RWPE2 (cell line): ENCODE data around the gene PTPRK.

ENCODE experiments used
- ATAC-seq: fragments of 200-7000 bp; cut with Tn5 transposase; 3 replicates; pipeline ENCODE4 v1.9.1; 2021; ENCODE audit warnings: low read depth
- DNase-seq: peaks from one replicate; pipeline ENCODE4 v3.0.0-alpha.2; 2020; ENCODE audit warnings: low spot score
- H3K27ac ChIP-seq: fragments of 450-650 bp; 2 replicates; pipeline ENCODE4 v1.5.1; 2017; ENCODE audit warnings: mild to moderate bottlenecking; ENCODE audit not compliant: poor library complexity, severe bottlenecking
- H3K27me3 ChIP-seq: fragments of 250-450 bp; sonication (Bioruptor Pico); 2 replicates; pipeline ENCODE4 v1.5.1; 2021; ENCODE audit warnings: mild to moderate bottlenecking, moderate library complexity; ENCODE audit not compliant: insufficient read depth, poor library complexity, severe bottlenecking
- H3K36me3 ChIP-seq: fragments of 250-450 bp; sonication (Bioruptor Pico); 2 replicates; pipeline ENCODE4 v1.5.1; 2020; ENCODE audit warnings: low read depth, mild to moderate bottlenecking, moderate library complexity
- H3K4me1 ChIP-seq: fragments of 250-450 bp; sonication (Bioruptor Pico); 2 replicates; pipeline ENCODE4 v1.5.1; 2021; ENCODE audit warnings: mild to moderate bottlenecking, moderate library complexity; ENCODE audit not compliant: insufficient read depth, poor library complexity, severe bottlenecking
- H3K4me3 ChIP-seq: fragments of 250-450 bp; sonication (Bioruptor Pico); 2 replicates; pipeline ENCODE4 v1.5.1; 2021; ENCODE audit warnings: mild to moderate bottlenecking, moderate library complexity; ENCODE audit not compliant: severe bottlenecking
- H3K9me3 ChIP-seq: fragments of 250-450 bp; sonication (Bioruptor Pico); 2 replicates; pipeline ENCODE4 v1.5.1; 2021; ENCODE audit warnings: mild to moderate bottlenecking, moderate library complexity; ENCODE audit not compliant: severe bottlenecking
- TF ChIP-seq, protein P1 (sequence below): fragments of 450-650 bp; IDR thresholded peaks from one replicate; pipeline ENCODE4 v1.5.1; 2017; ENCODE audit warnings: mild to moderate bottlenecking, moderate library complexity; ENCODE audit not compliant: poor library complexity, severe bottlenecking

Gene PTPRK

GRCh38 chr6:127950566-127951145 lies 569.7 kb downstream of the PTPRK start:
- H3K4me1 ChIP-seq = no peaks in the 10 kb centered on the region
- DNase-seq = no peak
- no peak overlapping the region for H3K27ac ChIP-seq
- no peak overlapping the region for H3K4me3 ChIP-seq
- no peak for ATAC-seq
- H3K9me3 ChIP-seq = no peaks in the 10 kb centered on the region
- TF ChIP-seq, protein P1, sequence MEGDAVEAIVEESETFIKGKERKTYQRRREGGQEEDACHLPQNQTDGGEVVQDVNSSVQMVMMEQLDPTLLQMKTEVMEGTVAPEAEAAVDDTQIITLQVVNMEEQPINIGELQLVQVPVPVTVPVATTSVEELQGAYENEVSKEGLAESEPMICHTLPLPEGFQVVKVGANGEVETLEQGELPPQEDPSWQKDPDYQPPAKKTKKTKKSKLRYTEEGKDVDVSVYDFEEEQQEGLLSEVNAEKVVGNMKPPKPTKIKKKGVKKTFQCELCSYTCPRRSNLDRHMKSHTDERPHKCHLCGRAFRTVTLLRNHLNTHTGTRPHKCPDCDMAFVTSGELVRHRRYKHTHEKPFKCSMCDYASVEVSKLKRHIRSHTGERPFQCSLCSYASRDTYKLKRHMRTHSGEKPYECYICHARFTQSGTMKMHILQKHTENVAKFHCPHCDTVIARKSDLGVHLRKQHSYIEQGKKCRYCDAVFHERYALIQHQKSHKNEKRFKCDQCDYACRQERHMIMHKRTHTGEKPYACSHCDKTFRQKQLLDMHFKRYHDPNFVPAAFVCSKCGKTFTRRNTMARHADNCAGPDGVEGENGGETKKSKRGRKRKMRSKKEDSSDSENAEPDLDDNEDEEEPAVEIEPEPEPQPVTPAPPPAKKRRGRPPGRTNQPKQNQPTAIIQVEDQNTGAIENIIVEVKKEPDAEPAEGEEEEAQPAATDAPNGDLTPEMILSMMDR = no peak
- H3K36me3 ChIP-seq = no peaks in the 10 kb centered on the region
- no peaks in the 10 kb centered on the region for H3K27me3 ChIP-seq

- DNase-seq (no peak), ATAC-seq (no peak)
- no peaks in the 10 kb centered on the region for H3K9me3 ChIP-seq
- no peaks in the 10 kb centered on the region for H3K27me3 ChIP-seq
- H3K4me3 ChIP-seq = no peak overlapping the region
- TF ChIP-seq, protein P1 = no peak
- H3K27ac ChIP-seq = no peak overlapping the region
- H3K36me3 ChIP-seq = no peaks in the 10 kb centered on the region
- no peaks in the 10 kb centered on the region for H3K4me1 ChIP-seq
Measured at GRCh38 chr6:127949251-127949650, 571.1 kb downstream of the PTPRK start.

- ATAC-seq = no peak
- Histone ChIP-seq H3K36me3 (no peaks in the 10 kb centered on the region), H3K9me3 (no peaks in the 10 kb centered on the region), H3K4me3 (no peak overlapping the region), H3K27ac (no peak overlapping the region), H3K27me3 (no peaks in the 10 kb centered on the region), H3K4me1 (no peaks in the 10 kb centered on the region)
- TF ChIP-seq, protein P1 = no peak
- DNase-seq = no peak
Measured at GRCh38 chr6:127946388-127946787, 574.0 kb downstream of the PTPRK start.

- ATAC-seq (no peak), DNase-seq (no peak)
- Histone ChIP-seq H3K36me3 (no peaks in the 10 kb centered on the region), H3K4me1 (no peaks in the 10 kb centered on the region), H3K27me3 (no peaks in the 10 kb centered on the region), H3K4me3 (no peak overlapping the region), H3K27ac (no peak overlapping the region), H3K9me3 (no peaks in the 10 kb centered on the region)
- TF ChIP-seq, protein P1 = no peak
Measured at GRCh38 chr6:127945434-127946097, 574.8 kb downstream of the PTPRK start.

DNA sequence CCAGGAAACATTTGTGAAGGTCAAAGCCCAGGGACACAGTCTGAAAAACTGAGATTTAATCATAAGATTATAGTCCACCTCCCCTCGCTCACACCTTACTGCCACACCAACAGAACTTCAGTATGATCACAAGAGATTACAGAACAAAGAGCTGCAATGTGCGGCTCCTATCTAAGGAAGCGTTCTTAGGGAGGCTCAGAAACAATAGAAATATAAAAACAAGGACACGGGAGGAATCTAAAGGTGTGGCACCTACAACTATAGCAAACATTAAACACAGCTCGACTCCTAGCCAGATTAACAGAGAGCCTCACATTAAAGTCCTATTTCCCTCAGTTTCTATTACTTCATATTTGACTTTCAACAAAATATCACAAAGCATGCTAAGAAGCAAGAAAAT lies 579.2 kb downstream of the PTPRK start:
- TF ChIP-seq, protein P1 = no peak
- Histone ChIP-seq H3K4me3 (no peak overlapping the region), H3K4me1 (peaks cover 14% of the 10 kb centered on the region), H3K27me3 (no peaks in the 10 kb centered on the region), H3K36me3 (no peaks in the 10 kb centered on the region), H3K9me3 (no peaks in the 10 kb centered on the region), H3K27ac (no peak overlapping the region)
- DNase-seq (no peak), ATAC-seq (no peak)
